Skeletal muscle tissue (tissue), 4 donors: ENCODE measurements around the gene CDH4. TPM values are rescaled to one million over a fixed set of nuclear protein-coding genes. Genes with fewer than 3 reads are reported as not detected.

Experiments
- H3K27ac ChIP-seq: one replicate; pipeline ENCODE4 v1.7.0; 2013; ENCODE audit warnings: mild to moderate bottlenecking, low read depth, low read length, inconsistent platforms
- H3K27me3 ChIP-seq, 3 donors: one replicate each; pipeline ENCODE4 v1.7.0; 2013; ENCODE audit warnings: low read length in 3 of 3; ENCODE audit not compliant: control insufficient read depth in 3 of 3, insufficient read depth in 3 of 3
- H3K36me3 ChIP-seq, 3 donors: one replicate each; pipeline ENCODE4 v1.7.0; 2013; ENCODE audit warnings: low read length in 3 of 3; ENCODE audit not compliant: control insufficient read depth in 3 of 3, insufficient read depth in 3 of 3
- H3K4me1 ChIP-seq, 3 donors: one replicate each; pipeline ENCODE4 v1.7.0; 2013; ENCODE audit warnings: low read length in 3 of 3, mild to moderate bottlenecking in 3 of 3; ENCODE audit not compliant: control insufficient read depth in 3 of 3, insufficient read depth in 3 of 3
- H3K4me3 ChIP-seq, 3 donors: one replicate each; pipeline ENCODE4 v1.7.0; 2013; ENCODE audit warnings: low read length in 3 of 3
- H3K9ac ChIP-seq, 3 donors: one replicate each; pipeline ENCODE4 v1.7.0; 2013; ENCODE audit warnings: low read length in 3 of 3, mild to moderate bottlenecking in 3 of 3, moderate library complexity in 2 of 3, low read depth in 1 of 3
- H3K9me3 ChIP-seq, 3 donors: one replicate each; pipeline ENCODE4 v1.7.0; 2013; ENCODE audit warnings: low read length in 3 of 3; ENCODE audit not compliant: control insufficient read depth in 3 of 3
- total RNA-seq: library from RNA; depleted of rRNA; stranded (reverse); fragments of >200 nt; gene quantifications from one replicate; pipeline ENCODE4 v1.2.3, GENCODE V29; 2014
- donor health status: Osteomylitis.

CDH4 gene
- total RNA-seq, 1 donor from 2014 or later = 0.52 TPM

GRCh38 chr20:61682996-61683681 lies 431.1 kb downstream of the CDH4 start:
- Histone ChIP-seq H3K27me3 (peaks cover 2 to 57% (median 25%) of the 10 kb centered on the region in 3 donors), H3K9me3 (no peaks in the 10 kb centered on the region)

DNA sequence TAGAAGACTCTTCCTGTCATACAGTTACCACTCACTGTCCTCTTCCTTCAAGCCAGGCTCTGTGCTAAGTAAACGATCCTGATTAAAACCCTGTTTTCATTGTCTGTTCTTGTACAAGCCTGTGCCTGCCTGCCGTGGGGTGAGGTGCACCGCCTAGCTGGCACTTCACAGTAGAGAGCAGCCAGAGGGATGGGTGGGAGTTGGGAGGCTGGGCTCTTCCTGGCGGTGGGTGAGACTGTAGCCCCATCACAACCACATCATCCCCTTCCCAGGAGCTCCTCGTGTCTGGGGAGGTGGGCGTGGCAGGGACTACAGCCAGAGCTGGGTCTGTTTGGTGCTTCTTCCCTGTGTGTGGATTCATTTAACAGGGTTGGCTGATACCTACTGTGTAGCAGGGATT lies 431.7 kb downstream of the CDH4 start:
- Histone ChIP-seq H3K27me3 (peaks cover 8 to 59% (median 25%) of the 10 kb centered on the region in 3 donors), H3K36me3 (no peaks in the 10 kb centered on the region), H3K4me1 (no peaks in the 10 kb centered on the region), H3K9ac (no peak overlapping the region), H3K4me3 (no peak overlapping the region), H3K27ac (no peak overlapping the region), H3K9me3 (no peaks in the 10 kb centered on the region)

More at GRCh38 chr20:61682996-61683681, 431.1 kb downstream of the CDH4 start:
- Histone ChIP-seq H3K4me1 (no peaks in the 10 kb centered on the region), H3K27ac (no peak overlapping the region), H3K4me3 (no peak overlapping the region), H3K9ac (no peak overlapping the region), H3K36me3 (no peaks in the 10 kb centered on the region)

DNA sequence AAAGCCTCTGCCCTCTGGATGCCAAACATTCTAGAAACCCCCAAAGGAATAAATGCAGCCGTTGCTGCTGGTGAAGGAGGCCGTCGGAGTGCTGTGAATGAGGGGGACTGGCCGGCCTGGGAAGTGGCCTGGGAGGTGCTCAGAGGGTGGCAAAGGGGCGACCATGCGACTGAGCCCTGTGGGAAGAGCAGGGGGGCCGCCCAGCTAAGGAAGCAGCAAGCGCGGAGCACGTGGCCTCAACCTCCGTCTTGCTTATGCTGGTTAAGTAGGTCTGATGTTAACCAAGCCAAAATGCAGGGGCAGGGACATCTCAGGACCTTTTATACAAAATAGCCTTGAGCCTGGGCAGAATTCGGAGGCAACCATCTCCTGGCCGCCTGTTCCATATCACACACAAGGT lies 432.1 kb downstream of the CDH4 start:
- no peak overlapping the region for H3K4me3 ChIP-seq
- peaks cover 9 to 59% (median 25%) of the 10 kb centered on the region in 3 donors for H3K27me3 ChIP-seq
- H3K36me3 ChIP-seq = no peaks in the 10 kb centered on the region
- no peaks in the 10 kb centered on the region for H3K4me1 ChIP-seq
- H3K9ac ChIP-seq = no peak overlapping the region
- no peak overlapping the region for H3K27ac ChIP-seq
- no peaks in the 10 kb centered on the region for H3K9me3 ChIP-seq

DNA sequence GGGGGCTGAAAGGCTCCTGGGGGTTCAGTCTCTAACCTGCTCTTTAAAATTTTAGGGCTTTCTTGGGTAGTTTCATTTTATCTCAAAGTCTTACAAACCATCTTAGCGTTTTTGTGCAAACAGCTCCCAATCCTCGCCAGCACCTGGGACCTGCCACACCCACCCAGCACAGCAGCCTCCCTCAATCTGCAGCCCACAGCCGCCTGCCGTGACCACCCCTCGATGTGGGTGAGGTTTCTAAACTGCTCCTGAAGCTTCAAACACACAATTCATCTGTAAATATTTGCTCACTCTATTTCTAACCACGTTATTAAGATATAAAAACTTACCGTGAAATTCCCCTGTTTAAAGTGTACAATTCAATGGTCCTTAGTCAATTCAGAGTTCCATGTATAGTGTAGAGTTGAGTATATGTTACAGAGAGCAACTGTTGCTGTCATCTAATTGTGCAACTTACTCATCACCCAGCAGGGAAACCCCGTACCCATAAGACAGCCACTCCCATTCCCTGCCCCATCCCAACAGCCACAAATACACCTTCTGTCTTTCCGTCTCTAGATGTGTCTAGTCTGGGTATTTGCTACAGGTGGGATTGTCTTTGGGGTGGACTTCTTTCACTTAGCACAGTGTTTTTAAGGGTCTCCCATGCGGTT lies 432.6 kb downstream of the CDH4 start:
- H3K4me1 ChIP-seq = no peaks in the 10 kb centered on the region
- H3K9me3 ChIP-seq = no peaks in the 10 kb centered on the region
- H3K4me3 ChIP-seq = no peak overlapping the region
- H3K9ac ChIP-seq = no peak overlapping the region
- no peak overlapping the region for H3K27ac ChIP-seq
- peaks cover 9 to 57% (median 25%) of the 10 kb centered on the region in 3 donors for H3K27me3 ChIP-seq
- H3K36me3 ChIP-seq = no peaks in the 10 kb centered on the region

DNA sequence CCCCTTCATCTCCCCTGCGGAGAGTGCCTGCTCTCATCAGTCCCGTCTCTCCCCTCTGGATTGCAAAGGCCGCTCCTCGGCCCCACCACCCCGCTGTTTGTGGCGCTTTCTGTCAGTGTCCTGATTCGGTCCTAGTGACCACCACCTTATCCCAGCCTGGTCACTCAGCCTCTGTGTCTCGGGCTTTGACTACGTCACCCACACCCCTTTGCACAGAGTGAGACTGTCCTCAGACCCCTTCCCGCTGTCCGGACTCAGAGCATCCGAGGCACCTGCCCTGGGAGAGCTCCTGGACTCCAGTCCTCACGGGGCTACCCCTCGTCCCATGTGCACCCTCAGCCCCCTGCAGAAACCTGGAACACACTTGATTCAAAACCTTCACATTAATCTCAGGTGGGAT lies 433.4 kb downstream of the CDH4 start:
- H3K4me3 ChIP-seq = no peak overlapping the region
- peaks cover 9 to 53% (median 27%) of the 10 kb centered on the region in 3 donors for H3K27me3 ChIP-seq
- no peaks in the 10 kb centered on the region for H3K9me3 ChIP-seq
- no peaks in the 10 kb centered on the region for H3K36me3 ChIP-seq
- H3K27ac ChIP-seq = no peak overlapping the region
- no peak overlapping the region for H3K9ac ChIP-seq
- H3K4me1 ChIP-seq = no peaks in the 10 kb centered on the region

DNA sequence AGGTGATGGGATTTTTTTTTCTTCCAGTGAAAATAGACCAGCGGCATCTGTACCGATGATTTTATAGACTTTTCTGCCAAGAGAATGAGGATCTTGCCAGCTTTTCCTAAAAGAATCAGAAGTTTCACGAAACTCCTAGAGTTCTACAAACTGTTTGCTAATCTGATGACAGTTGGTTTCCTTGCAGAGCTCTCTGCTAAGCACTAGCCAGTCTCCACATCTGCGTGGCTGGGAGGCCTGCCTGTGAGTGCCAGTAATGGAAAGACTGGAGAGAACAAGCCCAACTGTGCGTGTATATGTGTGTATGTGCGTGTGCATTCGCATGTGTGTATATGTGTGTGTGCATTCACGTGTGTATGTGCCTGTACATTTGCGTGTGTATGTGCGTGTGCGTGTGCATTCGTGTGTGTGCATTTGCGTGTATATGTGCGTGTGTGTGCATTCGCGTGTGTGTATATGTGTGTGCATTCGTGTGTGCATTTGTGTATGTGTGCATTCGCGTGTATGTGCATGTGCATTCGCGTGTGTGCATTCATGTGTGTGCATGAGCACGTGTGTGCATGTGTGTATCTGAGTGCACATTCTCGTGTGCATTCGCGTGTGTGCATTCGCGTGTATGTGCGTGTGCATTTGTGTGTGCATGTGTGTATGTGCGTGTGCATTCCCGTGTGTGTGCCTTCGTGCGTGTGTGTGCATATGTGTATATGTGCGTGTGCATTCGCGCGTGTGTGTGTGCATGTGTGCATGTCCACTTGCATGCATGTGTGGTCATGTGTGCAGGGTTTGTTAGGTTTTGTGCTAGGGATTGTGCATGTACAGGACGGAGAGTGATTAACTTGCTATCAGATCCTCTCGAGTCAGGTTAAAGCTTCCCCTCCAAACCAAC lies 434.2 kb downstream of the CDH4 start:
- H3K27me3 ChIP-seq = peaks cover 9 to 51% (median 21%) of the 10 kb centered on the region in 3 donors
- no peaks in the 10 kb centered on the region for H3K4me1 ChIP-seq
- H3K4me3 ChIP-seq = no peak overlapping the region
- no peaks in the 10 kb centered on the region for H3K36me3 ChIP-seq
- no peak overlapping the region for H3K9ac ChIP-seq
- H3K9me3 ChIP-seq = no peaks in the 10 kb centered on the region
- H3K27ac ChIP-seq = no peak overlapping the region

- no peaks in the 10 kb centered on the region for H3K4me1 ChIP-seq
- no peaks in the 10 kb centered on the region for H3K9me3 ChIP-seq
- H3K9ac ChIP-seq = no peak overlapping the region
- peaks cover 9 to 46% (median 15%) of the 10 kb centered on the region in 3 donors for H3K27me3 ChIP-seq
- H3K4me3 ChIP-seq = no peak overlapping the region
- H3K27ac ChIP-seq = no peak overlapping the region
- H3K36me3 ChIP-seq = no peaks in the 10 kb centered on the region
Observed at GRCh38 chr20:61688411-61688810, 436.4 kb downstream of the CDH4 start.

GRCh38 chr20:61690150-61690549 lies 438.1 kb downstream of the CDH4 start:
- Histone ChIP-seq H3K27ac (no peak overlapping the region), H3K27me3 (peaks cover 8 to 31% (median 9%) of the 10 kb centered on the region in 3 donors), H3K36me3 (no peaks in the 10 kb centered on the region), H3K4me3 (no peak overlapping the region), H3K9ac (no peak overlapping the region), H3K4me1 (no peaks in the 10 kb centered on the region), H3K9me3 (no peaks in the 10 kb centered on the region)

DNA sequence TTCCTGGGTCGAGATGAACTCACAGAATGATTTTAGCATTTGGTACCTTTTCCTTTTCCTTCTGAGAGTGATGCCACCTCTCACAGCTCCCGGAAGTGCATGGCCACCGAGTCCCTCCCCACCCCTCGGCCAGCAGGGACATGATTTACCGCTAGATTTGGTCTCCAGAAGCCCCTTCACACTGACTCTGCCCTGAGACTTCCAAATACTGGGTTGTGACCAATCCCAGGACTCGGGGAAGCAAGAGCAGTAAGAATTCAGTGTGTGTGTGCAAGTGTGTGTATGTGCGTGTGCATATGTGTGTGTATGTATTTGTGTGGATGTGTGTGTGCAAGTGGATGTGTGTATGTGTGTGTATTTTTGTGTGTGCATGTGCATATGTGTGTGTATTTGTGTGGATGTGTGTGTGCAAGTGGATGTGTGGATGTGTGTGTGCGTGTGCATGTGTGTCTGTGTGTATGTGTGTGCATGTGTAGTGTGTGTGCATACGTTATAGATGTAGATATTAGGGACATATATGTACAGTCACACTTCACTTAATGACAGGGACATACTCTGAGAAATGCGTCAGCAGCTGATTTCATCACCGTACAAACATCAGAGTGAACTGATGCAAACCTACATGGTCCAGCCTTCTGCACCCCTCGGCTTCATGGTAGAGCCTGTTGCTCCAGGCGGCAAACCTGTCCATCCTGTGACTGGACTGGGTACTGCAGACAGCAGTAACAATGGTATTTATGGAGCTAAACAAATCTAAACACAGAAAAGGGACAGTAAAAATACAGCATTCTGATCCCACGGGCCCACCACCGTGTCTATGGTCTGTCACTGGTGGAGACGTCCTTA lies 439.2 kb downstream of the CDH4 start:
- no peaks in the 10 kb centered on the region for H3K36me3 ChIP-seq
- no peaks in the 10 kb centered on the region for H3K4me1 ChIP-seq
- H3K4me3 ChIP-seq = no peak overlapping the region
- no peak overlapping the region for H3K27ac ChIP-seq
- no peak overlapping the region for H3K9ac ChIP-seq
- H3K9me3 ChIP-seq = no peaks in the 10 kb centered on the region
- H3K27me3 ChIP-seq = peaks cover 9 to 32% (median 9%) of the 10 kb centered on the region in 3 donors
